ENCODE results near the gene CTBP2.

The CTBP2 gene

DNA sequence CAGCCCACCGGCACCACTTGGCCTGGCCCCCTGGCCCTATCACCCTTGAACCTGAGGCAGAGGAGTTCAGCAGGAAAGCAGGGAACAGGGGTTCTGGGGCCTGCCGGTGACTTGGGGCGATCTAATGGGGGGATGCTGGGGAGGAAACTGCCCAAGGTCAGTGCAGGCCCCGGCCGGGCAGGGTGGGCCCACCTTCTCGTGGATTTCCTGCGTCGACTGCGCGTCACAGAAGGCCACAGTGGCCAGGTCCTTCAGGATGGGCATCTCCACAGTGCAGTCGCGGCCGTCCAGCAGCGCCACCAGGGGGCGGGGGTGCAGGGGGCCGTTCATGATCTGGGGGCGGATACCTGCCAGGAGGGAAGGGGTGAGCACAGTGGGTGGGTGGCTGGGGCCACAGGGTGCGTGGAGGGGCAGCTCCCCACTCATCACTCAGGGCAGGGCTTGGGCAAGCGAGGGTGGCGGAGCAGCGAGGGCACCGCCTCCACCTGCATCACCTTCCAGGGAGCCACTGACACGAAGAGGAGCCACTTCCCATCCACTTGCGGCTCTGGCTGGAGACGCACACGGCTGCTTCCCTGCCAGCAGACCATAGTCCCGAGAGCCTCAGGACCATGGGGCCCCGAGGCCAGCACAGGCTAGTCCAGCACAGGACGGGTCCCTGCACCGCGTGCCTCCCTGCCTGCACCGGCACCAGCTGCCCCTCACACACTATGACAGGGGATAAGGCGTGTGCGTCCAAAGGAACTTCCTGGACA is 157.0 kb downstream of the CTBP2 start:
- DNase-seq, result no peak

DNA sequence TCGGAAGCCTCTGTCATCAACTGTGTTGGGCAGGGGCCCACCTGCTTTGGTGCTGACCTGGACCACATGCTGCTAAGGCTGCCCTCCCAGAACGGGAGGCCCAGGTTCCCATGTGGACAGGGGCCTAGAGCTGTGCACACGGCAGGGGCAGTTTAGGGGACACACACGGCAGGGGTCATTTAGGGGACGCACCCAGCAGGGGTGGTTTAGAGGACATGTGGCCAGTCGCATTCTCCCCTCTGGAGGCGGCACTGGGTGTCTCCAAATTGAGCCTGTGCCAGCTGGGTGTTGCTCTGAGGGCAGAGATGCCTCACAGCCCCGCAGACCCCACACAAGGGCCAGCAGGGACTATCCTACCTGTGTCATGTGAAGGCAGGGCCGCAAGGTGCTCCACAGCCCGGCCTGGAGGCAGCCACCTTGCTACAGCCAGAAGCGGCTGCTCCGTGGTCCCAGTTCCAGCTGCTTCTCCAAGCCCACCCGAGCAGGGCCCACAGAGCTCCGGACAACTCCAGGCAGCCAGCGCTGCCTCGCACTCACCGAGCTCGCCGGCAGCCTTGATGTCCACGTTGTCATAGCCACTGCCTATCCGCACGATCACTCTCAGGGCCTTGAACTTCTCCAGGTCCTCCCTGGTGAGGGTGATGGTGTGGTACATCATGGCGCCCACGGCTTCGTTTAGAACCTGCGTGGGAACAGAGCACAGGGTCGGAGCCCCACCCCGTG is 157.8 kb downstream of the CTBP2 start:
- DNase-seq, result no peak

DNA sequence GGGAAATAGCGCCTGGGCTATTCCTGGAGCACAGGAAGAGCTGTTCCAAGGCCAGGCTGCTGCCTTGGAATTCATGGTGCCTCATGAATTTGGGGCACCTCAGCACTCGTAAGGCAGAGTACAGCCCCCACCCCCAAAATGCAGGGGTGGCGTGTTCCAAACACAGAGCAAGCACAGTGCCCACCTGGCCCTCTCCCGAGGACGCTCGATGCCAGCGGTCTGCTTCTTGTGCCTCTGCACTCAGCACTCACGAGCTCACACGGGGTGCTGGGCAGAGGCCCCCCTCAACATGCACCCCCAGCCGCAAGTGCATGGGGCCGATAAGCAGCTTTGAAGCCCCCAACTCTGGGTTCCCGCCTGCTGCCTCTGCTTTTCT is 158.3 kb downstream of the CTBP2 start:
- no peak for DNase-seq

DNA sequence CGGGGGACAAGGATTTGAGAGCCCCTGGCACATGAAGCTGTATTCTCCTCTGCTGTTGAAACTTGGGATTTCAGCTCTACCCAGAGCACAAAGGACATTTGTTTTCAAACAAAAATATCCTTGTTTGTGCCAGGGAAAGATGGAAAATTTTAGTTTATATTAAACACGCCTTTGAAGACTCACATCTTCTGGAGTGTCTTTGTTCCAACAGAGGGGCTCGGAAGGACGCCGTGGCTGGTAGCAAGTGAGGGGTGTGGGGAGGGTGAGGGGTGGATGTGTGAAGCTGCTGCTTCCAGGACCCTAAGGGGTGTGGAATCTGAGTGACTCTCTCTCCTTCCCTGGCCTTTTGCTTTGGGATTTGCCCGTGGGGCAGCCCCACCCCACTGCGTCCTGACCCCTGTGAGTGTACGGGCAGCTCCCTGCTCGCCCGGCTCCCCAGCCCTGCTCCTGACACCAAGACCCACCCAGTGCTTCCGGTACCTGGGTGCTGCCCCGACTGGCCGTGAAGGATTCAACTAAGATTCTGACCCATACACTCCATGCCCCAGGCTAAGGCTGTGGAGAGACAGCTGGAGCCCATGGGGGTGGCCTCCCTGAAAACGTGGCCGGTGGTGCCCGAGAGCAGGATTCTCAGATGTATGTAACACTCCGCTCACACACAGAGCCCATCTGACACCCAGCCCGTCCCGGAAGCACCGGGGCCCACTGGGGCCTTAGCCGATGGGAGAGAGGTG is 158.9 kb downstream of the CTBP2 start:
- no peak for DNase-seq

DNA sequence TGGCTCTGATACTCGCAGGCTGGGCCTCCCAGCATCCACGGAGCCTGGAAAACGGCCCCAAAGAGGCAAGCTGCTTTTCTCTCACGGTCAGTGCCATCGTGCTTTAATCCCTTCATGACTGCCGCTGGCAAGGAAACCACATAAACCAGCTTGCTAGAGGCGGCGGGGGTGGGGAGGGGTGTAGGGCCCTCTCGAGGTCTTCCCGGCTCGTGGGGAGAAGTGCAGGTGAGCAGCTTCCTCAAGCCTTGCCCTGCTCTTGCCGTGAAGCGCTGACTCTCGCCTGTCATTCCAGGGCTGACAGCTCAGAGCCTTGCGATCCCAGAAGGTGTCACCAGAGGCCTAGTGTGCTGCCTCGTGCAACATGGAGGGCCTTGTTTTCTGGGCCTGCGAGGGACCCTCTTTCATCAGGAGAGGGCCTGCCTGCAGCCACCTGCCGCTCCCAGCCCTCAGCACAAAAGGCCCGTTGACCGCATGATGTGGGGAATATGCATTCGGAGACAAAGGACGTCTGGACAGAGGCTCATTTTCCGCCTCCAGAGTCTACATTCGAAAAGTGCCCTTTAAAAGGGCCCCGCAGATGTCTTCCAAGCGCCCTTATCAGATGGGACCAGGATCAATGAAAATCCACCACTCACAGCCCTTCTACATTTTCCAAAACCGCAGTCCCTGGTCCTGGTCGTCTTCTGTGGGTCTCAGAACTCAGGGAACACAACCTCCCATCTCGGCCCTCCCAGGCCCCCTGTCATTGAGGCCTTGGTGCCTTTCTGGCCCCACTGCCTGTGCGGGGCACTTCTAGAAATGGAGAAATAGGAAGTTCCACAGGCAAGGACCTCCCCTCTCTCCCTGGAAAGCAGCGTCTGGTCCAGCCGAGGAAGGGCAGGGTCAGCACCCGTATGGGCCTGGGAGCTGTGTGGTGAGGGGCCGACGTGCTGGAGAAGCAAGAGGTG is 159.7 kb downstream of the CTBP2 start:
- DNase-seq, result no peak

DNA sequence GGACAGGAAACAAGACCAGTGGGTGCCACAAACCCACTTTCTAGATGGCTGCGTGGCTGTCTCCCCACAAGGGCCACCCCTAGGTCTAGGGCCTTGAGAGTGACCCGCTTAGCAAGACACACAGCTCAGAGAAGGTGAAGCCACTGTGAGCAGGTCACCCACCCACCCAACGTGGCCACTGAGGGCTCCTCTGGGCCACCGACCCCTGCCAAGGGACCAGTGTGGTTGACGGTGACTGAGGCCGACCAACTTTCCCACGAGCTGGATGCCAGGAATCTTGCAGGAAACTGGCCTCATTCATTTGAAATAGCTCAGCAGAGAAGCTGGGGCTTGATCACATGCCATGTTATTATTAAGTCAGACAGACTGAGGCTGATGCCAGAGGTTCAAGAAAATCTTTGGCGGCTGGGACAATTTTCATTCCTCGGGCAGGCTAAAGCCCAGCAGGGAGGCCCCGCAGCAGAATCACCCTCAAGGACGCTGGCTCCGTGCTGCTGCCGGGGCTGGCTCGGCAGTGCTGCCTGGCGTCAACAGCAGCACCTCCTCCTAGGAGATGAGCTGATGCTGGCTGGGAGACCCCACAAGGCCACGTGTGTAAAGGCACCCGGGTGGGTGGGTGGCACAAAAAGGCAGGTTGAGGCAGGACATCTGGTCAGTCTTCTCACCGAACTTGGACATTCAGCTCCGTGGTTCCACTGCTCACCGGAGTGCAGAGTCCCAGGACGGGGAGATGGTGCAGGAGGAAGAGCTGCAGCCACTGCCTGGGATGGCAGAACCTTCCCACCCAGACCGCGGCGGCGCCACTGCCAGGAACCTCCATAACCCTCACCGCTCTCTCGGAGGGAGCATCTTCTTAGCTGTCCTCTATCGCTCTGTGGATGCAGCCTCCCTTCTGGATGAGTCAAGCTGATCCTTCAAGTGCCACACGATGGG is 160.7 kb downstream of the CTBP2 start:
- DNase-seq, result no peak

DNA sequence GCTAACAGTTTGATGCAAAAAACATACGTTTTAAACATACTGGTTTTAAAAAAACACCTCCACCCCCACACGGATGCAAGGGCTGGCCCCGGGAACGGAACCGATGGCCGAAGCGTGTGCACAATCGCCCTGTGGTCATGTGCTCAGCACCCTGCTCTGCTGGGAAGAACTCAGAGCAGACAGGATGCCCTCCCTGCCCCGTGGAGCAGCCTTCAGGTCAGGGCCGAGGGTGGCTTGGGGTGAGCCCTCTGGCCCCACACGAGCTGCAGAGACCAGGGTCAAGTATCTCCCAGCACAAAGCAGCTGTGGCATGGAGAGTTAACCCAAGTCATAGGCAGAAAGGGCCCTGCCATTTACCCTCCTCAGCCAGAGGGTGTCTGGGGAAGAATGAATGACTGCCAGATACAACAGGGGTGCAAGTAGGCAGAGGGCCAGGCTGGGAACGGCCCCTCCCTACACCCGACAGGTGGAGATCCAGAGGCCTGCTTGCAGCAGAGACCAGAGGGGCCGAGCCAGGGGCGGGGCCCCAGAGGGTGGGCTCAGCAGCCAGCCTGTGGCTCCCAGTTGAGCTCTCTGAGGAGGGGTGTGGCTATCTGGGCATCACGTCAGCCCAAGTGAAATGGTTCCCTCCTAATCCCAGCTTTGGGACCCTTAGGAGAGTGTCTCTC is 161.6 kb downstream of the CTBP2 start:
- no peak for DNase-seq

DNA sequence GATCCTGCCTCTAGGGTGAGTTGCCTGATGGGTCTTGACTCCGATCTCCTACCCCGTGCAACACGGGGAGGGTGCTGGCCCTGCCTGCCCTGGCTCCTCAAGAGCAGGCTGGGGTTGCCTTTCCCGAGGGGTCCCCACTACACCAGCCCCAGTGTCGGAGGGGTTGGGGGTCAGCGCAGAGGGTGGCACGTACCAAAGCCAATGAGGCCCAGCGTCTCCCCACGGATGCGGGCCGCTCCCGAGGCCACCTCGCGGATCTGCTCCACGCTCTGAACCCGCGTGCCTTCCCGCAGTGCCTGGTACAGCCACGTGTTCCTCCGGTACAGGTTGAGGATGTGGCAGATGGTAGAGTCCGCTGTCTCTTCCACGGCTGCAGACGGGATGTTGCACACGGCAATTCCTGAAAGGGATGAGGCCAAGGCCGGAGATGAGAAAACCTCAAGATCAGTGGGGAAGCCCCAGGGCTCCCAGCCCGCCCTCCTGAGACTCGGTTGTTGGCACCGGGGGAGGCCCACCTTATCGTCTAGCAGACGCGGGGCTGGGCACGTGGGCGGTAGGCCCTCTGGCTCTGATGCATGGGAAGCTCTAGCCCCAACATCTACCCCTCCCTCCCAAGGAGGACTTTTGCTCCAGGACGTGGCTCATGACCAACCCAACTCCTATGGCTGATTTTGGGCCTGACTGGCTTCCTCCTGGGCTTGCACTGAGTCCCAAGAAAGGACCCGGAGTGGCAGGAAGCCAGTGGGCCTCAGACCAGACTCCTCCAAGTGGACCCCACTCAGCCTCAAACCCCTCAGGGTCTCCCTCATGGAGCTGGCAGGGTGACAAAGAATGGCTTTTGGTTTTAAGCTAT is 162.4 kb downstream of the CTBP2 start:
- DNase-seq, result no peak

DNA sequence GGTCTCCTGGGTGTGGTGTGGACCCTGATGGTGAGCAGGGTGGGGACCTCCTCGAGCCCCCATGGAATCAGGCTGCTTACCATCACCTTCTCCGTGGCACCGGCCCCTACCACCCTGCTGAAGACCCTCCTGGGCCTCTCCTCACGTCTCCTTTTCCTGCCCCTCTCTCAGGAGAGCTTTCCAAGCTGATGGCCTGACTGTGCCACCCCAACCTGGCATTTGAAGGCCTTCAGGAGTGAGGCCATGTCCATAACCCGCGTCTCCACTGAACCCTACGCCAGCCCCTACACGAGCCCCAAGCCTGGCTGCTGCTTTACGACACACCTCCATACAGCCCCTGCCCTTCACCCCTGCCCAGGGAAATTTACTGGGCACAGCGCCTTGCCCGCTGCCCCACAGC is 163.1 kb downstream of the CTBP2 start:
- DNase-seq, result no peak

DNA sequence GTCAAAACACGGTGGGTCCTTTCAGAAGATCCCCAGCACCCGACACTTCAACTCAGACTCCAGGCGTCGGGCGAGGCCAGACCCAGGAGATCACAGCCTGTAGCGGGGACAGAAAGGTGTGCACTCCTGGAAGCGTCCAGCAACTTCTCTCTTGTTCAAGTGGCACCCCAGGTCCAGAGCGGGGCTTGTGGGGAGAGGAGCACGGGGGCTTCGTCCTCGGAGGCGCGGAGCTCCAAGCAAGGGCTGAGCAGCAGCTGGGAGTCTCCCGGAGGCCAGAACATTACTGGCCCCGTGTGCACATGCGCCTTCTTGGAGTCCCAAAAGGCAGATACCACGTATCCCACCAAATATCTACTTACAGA is 163.5 kb downstream of the CTBP2 start:
- DNase-seq, result no peak

DNA sequence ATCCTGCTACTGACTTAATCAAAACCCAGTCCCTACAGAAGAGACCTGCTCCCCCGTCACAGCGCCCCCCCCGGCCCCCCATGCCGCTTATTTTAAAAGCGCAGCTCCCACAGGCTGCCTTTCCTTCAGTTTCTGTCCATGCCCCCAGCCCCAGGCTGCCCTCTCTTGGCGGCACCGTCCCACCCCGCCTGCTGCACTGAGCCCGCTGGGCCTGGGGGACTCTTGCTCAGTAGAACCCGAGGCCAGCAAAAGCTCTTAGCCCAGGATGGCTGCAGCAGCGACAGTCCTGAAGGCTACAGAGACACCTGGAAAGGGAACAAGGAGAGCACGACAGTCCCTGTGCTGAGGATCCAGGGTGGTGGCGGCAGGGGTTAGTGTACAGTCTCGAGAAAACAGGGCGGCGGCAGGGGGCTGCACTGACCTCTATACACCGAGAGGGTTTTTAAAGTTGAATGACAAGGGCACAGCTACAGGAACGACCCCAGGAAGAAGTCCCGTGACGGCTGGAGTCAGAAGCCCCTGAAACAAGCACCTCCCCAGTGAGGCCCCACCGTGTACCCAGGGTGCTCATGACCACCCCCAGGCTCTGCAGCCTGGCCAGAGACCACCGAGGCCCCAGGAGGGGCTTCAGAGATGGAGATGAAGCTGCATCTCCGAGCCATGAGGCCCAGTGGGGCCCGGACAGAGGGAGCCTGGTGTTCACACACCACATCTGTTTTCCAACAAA is 164.1 kb downstream of the CTBP2 start:
- DNase-seq, result no peak

DNA sequence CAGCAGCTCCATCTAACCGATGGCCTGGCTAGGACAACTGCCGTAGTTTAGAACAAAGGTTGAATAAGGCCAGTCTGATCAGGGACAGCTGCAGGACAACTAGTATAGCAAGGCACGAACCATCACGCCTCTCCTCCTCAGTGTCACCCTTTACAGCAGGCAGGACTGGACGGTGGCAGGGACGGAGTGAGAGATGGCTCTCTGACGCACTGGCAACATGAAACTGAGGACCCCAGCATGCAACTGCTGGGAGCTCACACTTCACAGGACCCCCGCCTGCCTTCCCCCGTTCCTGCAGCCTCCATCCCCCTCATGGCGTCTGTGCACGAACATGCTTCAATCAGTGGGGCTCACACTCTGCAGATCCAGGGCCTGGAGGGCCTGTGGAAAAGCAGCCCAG is 164.8 kb downstream of the CTBP2 start:
- no peak for DNase-seq

DNA sequence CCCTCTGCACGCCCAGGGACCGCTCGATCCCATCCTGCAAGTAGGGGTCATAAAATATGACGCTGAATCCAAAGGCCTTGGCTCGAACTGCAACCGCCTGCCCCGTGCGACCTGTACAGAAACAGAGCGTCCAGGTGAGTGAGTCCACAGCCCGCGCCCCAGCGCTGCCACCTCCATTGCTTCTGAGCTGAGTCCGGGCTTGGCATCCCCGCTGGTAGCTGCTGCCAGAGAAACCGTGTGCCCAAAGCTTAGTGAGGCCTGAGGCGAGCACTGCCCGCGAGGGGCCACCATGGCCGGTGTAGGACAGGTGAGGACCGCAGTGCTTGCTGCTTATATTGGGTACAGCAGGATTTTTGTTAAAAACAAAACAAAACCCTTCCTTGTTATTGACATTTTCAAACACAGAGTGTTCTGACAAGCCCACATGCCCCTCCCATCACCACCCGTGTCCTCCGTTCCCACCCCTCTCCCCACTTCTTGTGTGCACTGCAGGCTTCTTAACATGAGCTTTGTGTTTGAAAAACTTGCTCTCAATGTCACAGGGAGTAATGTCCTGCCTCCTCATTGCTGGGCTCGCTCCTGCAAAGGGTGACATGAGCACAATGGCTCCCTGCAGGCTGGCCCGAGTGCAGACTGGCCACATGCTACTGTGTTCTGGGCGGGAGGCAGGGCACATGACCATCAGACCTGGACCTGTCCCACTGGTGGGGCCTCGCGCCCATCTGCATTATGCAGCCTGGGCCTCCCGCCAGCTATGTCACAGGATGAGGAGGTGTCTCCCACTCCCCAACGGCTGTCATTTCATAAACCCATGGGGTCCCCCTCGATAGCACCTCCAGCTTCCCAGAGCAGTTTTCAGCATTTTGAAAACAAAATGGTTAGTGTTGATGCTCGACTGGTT is 165.5 kb downstream of the CTBP2 start:
- DNase-seq, result no peak

DNA sequence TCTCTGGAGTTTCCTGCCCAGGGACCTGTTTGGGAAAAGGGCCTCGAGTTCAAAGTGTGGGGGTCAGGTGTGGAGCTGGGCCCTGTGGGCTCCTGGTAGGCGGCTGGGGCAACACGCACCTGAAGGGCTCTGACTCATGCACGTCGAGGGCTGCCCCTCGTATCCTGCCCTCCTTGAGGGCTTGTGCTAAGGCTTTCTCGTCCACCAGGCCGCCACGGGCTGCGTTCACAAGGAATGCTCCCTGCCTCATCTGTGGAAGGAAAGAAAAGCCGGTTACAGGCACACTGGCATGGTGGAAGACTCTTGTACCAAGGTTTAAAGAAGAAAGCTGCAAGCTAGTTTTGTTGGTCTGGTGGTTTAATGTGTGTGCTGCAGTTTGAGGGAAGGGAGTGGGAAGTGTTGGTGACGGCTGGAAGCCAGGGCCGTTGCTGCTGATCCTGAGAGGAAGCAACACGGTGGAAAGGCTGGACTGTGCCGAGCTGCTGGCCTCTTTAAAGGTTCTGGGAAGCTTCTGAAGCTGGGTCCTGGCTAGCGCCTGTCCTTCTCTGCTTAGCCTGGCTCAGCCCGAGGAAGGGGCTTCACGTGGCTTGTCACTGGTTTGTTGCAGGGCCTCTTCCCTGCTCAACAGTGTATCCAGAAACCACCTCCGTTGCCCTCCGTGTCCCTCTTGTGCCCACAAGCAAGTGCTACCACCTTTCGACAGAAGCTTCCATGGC is 166.5 kb downstream of the CTBP2 start:
- DNase-seq, result no peak

DNA sequence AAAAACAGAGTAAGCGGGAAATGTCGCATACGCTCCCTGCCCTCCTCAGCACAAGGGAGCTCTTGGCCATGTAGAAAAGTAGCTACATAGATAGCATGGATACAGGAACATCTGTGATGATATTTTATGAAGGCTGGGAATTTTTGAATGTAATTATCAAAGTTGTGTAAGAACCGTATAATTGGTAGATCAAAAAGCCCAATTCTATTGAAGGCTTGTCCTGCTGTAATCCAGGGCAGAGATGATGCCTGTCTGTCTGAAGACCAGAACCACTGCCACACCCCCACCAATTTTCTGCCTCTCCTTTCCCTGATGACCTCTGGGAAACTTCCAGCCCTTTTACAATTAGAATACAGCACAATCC is 167.0 kb downstream of the CTBP2 start:
- no peak for DNase-seq

DNA sequence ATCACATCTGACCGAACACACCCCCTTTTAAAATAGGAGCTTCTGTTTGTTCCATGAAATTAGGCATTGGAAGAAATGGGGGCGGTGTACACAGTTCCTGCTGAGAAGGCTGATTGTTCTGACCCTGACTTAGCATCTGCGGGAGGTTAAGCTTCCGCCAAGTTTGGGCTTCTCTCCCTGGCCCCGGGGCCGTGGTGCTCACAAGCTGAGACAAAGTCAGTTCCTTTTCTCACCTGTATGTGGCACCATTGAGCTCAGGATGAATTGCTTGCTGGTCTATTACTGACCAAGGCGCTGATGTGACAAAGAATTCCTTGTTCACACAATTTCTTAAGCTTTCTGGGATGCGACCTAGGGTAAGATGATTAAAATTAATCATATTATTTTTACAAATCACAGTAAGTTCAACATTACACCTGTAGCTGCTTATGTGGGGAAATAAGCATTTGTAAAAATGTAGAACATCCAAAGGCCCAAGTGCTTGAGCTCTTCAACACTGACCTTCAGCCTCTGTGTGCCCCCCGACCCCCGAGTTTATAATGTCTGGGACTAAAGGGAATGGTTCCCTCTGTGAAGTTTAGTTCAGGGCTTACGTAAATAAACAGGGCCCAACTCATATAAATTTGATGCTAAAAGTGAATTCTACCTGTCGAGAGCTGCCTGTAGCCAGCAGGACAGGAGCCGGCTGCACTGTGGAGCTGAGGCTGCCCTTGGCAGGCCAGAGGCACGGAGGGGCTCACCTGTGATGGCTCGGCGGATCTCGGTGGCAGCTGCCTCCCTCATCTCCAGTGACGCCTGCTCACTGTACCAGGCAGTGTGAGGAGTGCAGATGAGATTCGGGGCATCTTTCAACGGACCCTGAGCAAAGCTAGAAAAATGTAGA is 167.7 kb downstream of the CTBP2 start:
- peak in 1 of 2 donors; percentile 4 for DNase-seq

DNA sequence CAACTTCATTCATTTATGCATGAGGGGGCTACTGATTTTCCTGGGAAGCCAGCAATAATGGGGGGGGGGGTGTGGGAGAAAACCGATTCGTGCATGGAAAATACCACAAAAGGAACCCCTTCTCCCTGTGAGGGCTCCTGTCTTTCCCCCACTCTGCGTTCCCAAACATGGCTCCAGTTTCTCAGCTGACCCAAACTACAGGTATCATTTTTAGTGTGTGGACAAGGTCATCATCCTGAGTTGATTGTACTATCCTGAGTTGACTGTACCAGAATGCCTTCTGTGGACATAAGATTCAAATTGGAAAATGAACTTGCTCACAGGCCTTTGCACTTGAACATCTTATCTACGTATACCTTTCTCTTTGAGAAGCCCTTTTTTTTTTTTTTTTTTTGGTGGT is 168.5 kb downstream of the CTBP2 start:
- DNase-seq, result no peak
